Vagina (tissue), 2 donors: ENCODE data around the gene MCOLN1. TPM values are rescaled to one million over a fixed set of nuclear protein-coding genes. Genes with fewer than 3 reads are reported as not detected.

Source experiments
- DNase-seq, 2 donors: peaks; one replicate each; pipeline ENCODE4 v3.0.0-alpha.2; 2017; ENCODE audit errors: extremely low spot score in 2 of 2
- H3K27ac ChIP-seq: fragments of 200-600 bp; sonication (generic); one replicate; pipeline ENCODE4 v1.5.1; 2019
- H3K27me3 ChIP-seq: fragments of 200-600 bp; sonication (generic); one replicate; pipeline ENCODE4 v1.5.1; 2019
- H3K36me3 ChIP-seq, 2 donors: fragments of 200-600 bp; sonication (generic); one replicate each; pipeline ENCODE4 v1.5.1; 2017 to 2019
- H3K4me1 ChIP-seq: fragments of 200-600 bp; sonication (generic); one replicate; pipeline ENCODE4 v1.5.1; 2019
- H3K4me3 ChIP-seq, 2 donors: fragments of 200-600 bp; sonication (generic); 1 replicate in 1 of 2; 2 replicates in 1 of 2; pipeline ENCODE4 v1.5.1; 2016 to 2019
- H3K9me3 ChIP-seq: fragments of 200-600 bp; sonication (generic); one replicate; pipeline ENCODE4 v1.5.1; 2019
- POLR2A ChIP-seq, 2 donors: fragments of 450-650 bp; IDR thresholded peaks; one replicate each; pipeline ENCODE4 v1.6.1; 2017; ENCODE audit warnings: antibody characterized with exemption in 2 of 2, mild to moderate bottlenecking in 2 of 2, moderate library complexity in 2 of 2
- POLR2AphosphoS5 ChIP-seq, 2 donors: sonication (generic); formaldehyde crosslinking; IDR thresholded peaks; one replicate each; pipeline ENCODE4 v1.9.0; 2017; ENCODE audit warnings: antibody characterized with exemption in 2 of 2, mild to moderate bottlenecking in 2 of 2, low read depth in 1 of 2; ENCODE audit not compliant: insufficient read depth in 1 of 2
- intact Hi-C: fragments of 100-400 bp; cut with DNase I; formaldehyde crosslinking; loops from one replicate; pipeline ENCODE4 v1.15.1; 2023
- total RNA-seq: library from RNA; depleted of rRNA; stranded (reverse); fragments of >200 nt; gene quantifications from one replicate; pipeline ENCODE4 v1.2.3, GENCODE V29; 2016
- TF ChIP-seq, protein P1 (sequence below), 3 experiments: fragments of 450-650 bp in 2 of 3; fragments of 200-600 bp in 1 of 3; sonication (generic) in 1 of 3; IDR thresholded peaks; one replicate each; pipeline ENCODE4 v1.5.1; 2017 to 2019; ENCODE audit warnings: antibody characterized with exemption in 3 of 3, mild to moderate bottlenecking in 2 of 3, moderate library complexity in 2 of 3

The MCOLN1 gene
- total RNA-seq, 1 donor from 2014 or later, result 20.4 TPM

- Histone ChIP-seq H3K36me3 (no peaks in the 10 kb centered on the region), H3K27me3 (no peaks in the 10 kb centered on the region), H3K4me1 (peaks cover 20% of the 10 kb centered on the region), H3K27ac (no peak overlapping the region), H3K9me3 (no peaks in the 10 kb centered on the region), H3K4me3 (peak overlapping the region; percentile 32 to 49)
- intact Hi-C loops, result no loop called here
- no peak for DNase-seq
- TF ChIP-seq, protein P1, sequence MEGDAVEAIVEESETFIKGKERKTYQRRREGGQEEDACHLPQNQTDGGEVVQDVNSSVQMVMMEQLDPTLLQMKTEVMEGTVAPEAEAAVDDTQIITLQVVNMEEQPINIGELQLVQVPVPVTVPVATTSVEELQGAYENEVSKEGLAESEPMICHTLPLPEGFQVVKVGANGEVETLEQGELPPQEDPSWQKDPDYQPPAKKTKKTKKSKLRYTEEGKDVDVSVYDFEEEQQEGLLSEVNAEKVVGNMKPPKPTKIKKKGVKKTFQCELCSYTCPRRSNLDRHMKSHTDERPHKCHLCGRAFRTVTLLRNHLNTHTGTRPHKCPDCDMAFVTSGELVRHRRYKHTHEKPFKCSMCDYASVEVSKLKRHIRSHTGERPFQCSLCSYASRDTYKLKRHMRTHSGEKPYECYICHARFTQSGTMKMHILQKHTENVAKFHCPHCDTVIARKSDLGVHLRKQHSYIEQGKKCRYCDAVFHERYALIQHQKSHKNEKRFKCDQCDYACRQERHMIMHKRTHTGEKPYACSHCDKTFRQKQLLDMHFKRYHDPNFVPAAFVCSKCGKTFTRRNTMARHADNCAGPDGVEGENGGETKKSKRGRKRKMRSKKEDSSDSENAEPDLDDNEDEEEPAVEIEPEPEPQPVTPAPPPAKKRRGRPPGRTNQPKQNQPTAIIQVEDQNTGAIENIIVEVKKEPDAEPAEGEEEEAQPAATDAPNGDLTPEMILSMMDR (IDR thresholded peaks at IDR 0.05), result no peak
- no peak for TF ChIP-seq POLR2AphosphoS5 (IDR thresholded peaks at IDR 0.05; ENCODE audit: insufficient read depth in 1 of 2, low read depth in 1 of 2)
These were observed 21.5 kb upstream of the MCOLN1 start for GRCh38 chr19:7500811-7501450.

- H3K4me3 ChIP-seq, result no peak overlapping the region
- peaks cover 26% of the 10 kb centered on the region for H3K4me1 ChIP-seq
- DNase-seq, result no peak
- no peaks in the 10 kb centered on the region for H3K9me3 ChIP-seq
- no peaks in the 10 kb centered on the region for H3K36me3 ChIP-seq
- TF ChIP-seq, protein P1 (IDR thresholded peaks at IDR 0.05), result no peak
- intact Hi-C loops, result no loop called here
- H3K27ac ChIP-seq, result no peak overlapping the region
- no peaks in the 10 kb centered on the region for H3K27me3 ChIP-seq
These were observed 19.9 kb upstream of the MCOLN1 start for GRCh38 chr19:7502552-7502951.

- no peak overlapping the region for H3K4me3 ChIP-seq
- H3K27me3 ChIP-seq, result no peaks in the 10 kb centered on the region
- no peaks in the 10 kb centered on the region for H3K9me3 ChIP-seq
- no peak for DNase-seq
- H3K27ac ChIP-seq, result no peak overlapping the region
- no peaks in the 10 kb centered on the region for H3K36me3 ChIP-seq
- TF ChIP-seq POLR2A (IDR thresholded peaks at IDR 0.05) (no peak), POLR2AphosphoS5 (IDR thresholded peaks at IDR 0.05; ENCODE audit: insufficient read depth in 1 of 2, low read depth in 1 of 2) (no peak)
- TF ChIP-seq, protein P1 (IDR thresholded peaks at IDR 0.05), result no peak
- intact Hi-C loops, result no loop called here
- H3K4me1 ChIP-seq, result peaks cover 26% of the 10 kb centered on the region
These were observed 17.7 kb upstream of the MCOLN1 start for GRCh38 chr19:7504684-7505083.

DNA sequence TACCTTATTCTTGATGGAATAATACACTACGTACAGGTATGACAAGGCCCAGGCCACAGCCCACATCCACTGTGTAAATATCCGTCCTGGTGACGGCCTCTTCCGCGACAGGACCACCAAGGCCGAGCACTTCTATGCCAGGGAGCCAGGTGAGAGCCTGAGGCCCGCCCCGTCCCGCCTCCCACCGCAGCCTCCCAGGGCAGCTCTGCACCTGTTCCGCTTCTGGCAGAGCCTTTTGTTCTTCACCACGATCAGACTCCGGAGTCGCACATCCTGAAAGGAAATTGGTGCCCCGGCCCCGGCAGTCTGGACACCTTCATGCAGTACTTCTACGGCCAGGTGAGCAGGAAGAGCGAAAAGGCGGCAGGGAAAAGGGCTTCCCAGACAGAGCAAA, 17.1 kb upstream of the MCOLN1 start:
- intact Hi-C loops, result no loop called here
- no peak for DNase-seq
- TF ChIP-seq POLR2A (IDR thresholded peaks at IDR 0.05) (no peak), POLR2AphosphoS5 (IDR thresholded peaks at IDR 0.05; ENCODE audit: insufficient read depth in 1 of 2, low read depth in 1 of 2) (no peak)
- Histone ChIP-seq H3K27me3 (no peaks in the 10 kb centered on the region), H3K36me3 (no peaks in the 10 kb centered on the region), H3K27ac (no peak overlapping the region), H3K4me1 (peaks cover 26% of the 10 kb centered on the region), H3K4me3 (no peak overlapping the region), H3K9me3 (no peaks in the 10 kb centered on the region)

DNA sequence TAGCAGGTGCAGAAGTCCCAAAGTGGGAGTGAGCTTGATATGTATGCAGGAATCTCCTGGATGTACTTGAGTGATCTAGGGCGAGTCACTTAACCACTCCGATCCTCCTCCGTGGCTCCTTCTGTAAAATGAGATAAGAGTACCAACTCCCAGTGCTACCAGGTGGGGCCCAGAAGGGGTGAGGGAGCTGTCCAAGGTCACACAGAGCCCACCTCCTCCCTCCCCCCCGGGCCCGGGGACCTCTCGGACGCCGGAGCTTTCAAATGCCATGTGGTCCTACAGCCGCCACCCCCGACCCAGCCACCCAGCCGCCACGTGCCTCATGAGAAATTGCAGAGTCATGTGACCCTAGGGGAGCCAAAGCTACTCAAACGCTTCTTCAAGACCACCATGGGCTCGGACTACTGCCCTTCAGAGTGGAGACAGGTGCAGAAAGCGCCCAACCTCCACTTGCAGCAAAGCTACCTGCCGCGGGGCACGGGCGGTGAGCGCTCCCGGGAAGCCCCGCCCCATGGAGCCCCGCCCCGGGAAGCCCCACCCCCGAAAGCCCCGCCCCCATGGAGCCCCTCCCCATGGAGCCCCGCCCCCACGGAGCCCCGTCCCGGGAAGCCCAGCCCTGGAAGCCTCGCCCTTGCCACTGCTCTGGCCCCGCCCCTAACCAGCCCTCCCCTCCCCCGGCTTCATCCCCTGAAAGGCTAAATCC, 16.6 kb upstream of the MCOLN1 start:
- Histone ChIP-seq H3K4me1 (peaks cover 22% of the 10 kb centered on the region), H3K4me3 (no peak overlapping the region), H3K27ac (no peak overlapping the region), H3K9me3 (no peaks in the 10 kb centered on the region), H3K36me3 (no peaks in the 10 kb centered on the region), H3K27me3 (no peaks in the 10 kb centered on the region)
- TF ChIP-seq, protein P1 (IDR thresholded peaks at IDR 0.05), result no peak
- TF ChIP-seq POLR2A (IDR thresholded peaks at IDR 0.05), result no peak
- TF ChIP-seq POLR2AphosphoS5 (IDR thresholded peaks at IDR 0.05; ENCODE audit: insufficient read depth in 1 of 2, low read depth in 1 of 2), result no peak
- intact Hi-C loops, result no loop called here
- DNase-seq, result no peak
